ENCODE data around the gene VIL1.

Gene VIL1

GRCh38 chr2:218397820-218398436, 21.0 kb upstream of the VIL1 start (continued):
- TF ChIP-seq ZBTB26 (tag by site-specific recombination; optimal IDR thresholded peaks at IDR 0.05) (peak; percentile 45), FEZF1 (tag by site-specific recombination; IDR thresholded peaks at IDR 0.05) (peak; percentile 88), YY1 (tag by site-specific recombination; IDR thresholded peaks at IDR 0.05) (no peak), ZBTB20 (tag by site-specific recombination; IDR thresholded peaks at IDR 0.05) (peak; percentile 78), SCRT2 (tag by site-specific recombination; IDR thresholded peaks at IDR 0.05) (no peak), ZNF785 (tag by site-specific recombination; IDR thresholded peaks at IDR 0.05) (no peak), ZNF324 (tag by site-specific recombination; IDR thresholded peaks at IDR 0.05) (no peak), ZNF133 (tag by site-specific recombination; IDR thresholded peaks at IDR 0.05) (no peak), TCF7L2 (IDR thresholded peaks at IDR 0.05; ENCODE audit: borderline replicate concordance, low read depth, low read length) (no peak), HOXC10 (CRISPR knock-in tag; IDR thresholded peaks at IDR 0.05) (no peak), ZNF24 (tag by site-specific recombination; IDR thresholded peaks at IDR 0.05) (peak; percentile 58; the same call in 1 of the 2 replicates), ZNF239 (tag by site-specific recombination; IDR thresholded peaks at IDR 0.05) (no peak), ZNF621 (tag by site-specific recombination; IDR thresholded peaks at IDR 0.05) (no peak), ZNF830 (tag by site-specific recombination; IDR thresholded peaks at IDR 0.05; ENCODE audit: low read depth) (no peak), KLF16 (tag by site-specific recombination; IDR thresholded peaks at IDR 0.05) (no peak), IKZF3 (tag by site-specific recombination; IDR thresholded peaks at IDR 0.05) (peak; percentile 56; the same call in 1 of the 2 replicates), ZNF211 (tag by site-specific recombination; IDR thresholded peaks at IDR 0.05; ENCODE audit: low read depth) (no peak), ZNF114 (tag by site-specific recombination; IDR thresholded peaks at IDR 0.05) (no peak), SETDB1 (IDR thresholded peaks at IDR 0.05; ENCODE audit: insufficient read length, low read length) (no peak), ZNF449 (tag by site-specific recombination; IDR thresholded peaks at IDR 0.05) (no peak), MYNN (tag by site-specific recombination; IDR thresholded peaks at IDR 0.05; ENCODE audit: borderline replicate concordance) (no peak), ZBTB8A (tag by site-specific recombination; IDR thresholded peaks at IDR 0.05) (no peak; the same call in 1 of the 2 replicates), HOXD13 (CRISPR knock-in tag; IDR thresholded peaks at IDR 0.05; ENCODE audit: borderline replicate concordance) (no peak), ZNF416 (tag by site-specific recombination; IDR thresholded peaks at IDR 0.05) (no peak), SP3 (tag by site-specific recombination; IDR thresholded peaks at IDR 0.05) (peak; percentile 71), ZSCAN18 (tag by site-specific recombination; IDR thresholded peaks at IDR 0.05) (no peak), ZNF658 (tag by site-specific recombination; IDR thresholded peaks at IDR 0.05) (no peak), ZBTB7A (tag by site-specific recombination; IDR thresholded peaks at IDR 0.05; ENCODE audit: low read depth) (0 out of 2 replicates have a peak, but pooled peaks have one; percentile 54), ZNF426 (tag by site-specific recombination; IDR thresholded peaks at IDR 0.05) (no peak)
- TF ChIP-seq, protein P1, sequence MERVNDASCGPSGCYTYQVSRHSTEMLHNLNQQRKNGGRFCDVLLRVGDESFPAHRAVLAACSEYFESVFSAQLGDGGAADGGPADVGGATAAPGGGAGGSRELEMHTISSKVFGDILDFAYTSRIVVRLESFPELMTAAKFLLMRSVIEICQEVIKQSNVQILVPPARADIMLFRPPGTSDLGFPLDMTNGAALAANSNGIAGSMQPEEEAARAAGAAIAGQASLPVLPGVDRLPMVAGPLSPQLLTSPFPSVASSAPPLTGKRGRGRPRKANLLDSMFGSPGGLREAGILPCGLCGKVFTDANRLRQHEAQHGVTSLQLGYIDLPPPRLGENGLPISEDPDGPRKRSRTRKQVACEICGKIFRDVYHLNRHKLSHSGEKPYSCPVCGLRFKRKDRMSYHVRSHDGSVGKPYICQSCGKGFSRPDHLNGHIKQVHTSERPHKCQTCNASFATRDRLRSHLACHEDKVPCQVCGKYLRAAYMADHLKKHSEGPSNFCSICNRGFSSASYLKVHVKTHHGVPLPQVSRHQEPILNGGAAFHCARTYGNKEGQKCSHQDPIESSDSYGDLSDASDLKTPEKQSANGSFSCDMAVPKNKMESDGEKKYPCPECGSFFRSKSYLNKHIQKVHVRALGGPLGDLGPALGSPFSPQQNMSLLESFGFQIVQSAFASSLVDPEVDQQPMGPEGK (tag by site-specific recombination; IDR thresholded peaks at IDR 0.05), result no peak; the same call in none of the 2 replicates
- TF ChIP-seq, protein P2, sequence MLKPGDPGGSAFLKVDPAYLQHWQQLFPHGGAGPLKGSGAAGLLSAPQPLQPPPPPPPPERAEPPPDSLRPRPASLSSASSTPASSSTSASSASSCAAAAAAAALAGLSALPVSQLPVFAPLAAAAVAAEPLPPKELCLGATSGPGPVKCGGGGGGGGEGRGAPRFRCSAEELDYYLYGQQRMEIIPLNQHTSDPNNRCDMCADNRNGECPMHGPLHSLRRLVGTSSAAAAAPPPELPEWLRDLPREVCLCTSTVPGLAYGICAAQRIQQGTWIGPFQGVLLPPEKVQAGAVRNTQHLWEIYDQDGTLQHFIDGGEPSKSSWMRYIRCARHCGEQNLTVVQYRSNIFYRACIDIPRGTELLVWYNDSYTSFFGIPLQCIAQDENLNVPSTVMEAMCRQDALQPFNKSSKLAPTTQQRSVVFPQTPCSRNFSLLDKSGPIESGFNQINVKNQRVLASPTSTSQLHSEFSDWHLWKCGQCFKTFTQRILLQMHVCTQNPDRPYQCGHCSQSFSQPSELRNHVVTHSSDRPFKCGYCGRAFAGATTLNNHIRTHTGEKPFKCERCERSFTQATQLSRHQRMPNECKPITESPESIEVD (tag by site-specific recombination; IDR thresholded peaks at IDR 0.05), result no peak
- TF ChIP-seq, protein P3, sequence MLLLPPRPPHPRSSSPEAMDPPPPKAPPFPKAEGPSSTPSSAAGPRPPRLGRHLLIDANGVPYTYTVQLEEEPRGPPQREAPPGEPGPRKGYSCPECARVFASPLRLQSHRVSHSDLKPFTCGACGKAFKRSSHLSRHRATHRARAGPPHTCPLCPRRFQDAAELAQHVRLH (tag by site-specific recombination; IDR thresholded peaks at IDR 0.05), result peak; percentile 63; the same call in 1 of the 2 replicates
